ENCODE data around the gene ZBTB38.

ZBTB38 gene

DNA sequence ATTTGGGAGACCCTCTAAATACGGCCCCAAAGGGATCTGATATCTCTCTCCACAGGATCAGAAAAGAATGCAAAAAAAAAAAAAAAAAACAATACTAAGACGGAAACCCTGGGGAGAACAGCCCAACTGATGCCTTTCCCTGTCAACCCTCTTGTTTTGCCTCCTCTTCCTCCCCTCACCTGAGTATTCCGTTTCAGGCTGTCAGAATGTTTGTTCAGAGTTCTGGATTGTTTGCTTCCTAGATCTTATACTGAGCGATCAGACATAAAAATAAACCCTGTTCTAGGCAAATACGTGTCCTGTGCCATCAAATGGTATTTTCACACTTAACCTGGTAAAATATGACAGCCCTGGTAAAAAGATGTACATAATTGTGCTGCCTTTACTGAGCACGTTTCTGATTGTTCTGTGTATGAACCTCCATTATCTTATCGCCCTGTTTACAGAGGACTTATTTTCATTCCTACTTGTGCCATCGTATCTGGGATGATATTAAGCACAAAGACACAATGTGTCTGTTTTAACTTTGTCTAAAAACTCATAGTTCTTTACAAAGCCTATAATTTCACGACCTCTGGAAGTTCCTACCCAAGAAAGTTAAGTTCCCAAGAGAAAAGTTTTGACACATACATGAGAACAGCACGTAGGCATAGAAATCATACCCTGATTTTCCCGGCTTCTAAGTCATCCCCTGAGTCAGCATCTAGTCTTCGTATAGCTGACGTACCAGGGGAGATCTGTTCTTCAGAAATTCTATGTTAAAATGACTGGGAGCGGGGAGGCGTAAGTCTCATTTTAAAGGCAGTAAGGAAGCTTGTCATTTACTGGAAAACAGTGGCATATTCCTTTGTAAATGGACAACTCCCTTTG is 856 bp downstream of the ZBTB38 start:
- peak; percentile 68 for DNase-seq

DNA sequence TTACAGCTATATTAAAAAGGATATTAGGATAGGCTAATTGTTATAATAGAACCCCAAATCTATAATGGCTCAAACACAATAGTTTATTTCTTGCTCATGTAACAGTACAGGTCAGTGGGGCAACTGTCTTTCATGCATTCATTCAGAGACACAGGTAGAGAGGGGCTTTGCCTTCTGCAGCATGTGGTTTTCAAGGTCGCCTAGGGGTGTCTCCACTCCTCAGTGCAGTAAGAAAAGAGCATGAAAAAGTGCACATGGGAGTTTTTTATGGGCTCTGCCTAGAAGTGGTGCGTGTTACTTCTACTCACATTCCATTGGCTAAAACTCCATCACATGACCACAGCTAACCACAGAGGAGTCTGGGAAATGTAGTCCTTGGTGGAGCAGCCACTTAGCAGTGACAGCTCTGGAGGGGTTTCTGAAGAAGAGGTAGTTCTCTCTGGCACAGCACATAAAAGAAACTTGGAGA is 1.8 kb downstream of the ZBTB38 start:
- DNase-seq: peak; percentile 88

DNA sequence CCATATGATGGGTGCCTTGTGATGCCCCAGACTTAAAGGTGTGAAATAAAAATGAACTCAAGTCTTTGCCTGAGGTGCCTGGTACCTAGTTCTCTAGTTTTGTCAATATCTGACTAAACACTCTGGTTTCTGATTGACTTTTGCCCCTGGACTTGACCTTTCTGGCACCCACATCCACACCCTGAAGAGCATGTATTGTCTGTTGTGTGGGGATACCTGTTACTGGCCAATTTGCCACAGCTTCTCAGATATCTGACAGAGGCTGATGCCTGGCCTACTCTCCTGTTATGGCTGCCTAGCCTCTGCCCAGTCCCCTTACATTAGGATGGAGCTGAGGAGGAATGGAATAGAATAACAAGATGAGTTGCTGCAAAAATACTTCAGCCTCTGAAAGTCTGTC is 3.6 kb downstream of the ZBTB38 start:
- DNase-seq: no peak

DNA sequence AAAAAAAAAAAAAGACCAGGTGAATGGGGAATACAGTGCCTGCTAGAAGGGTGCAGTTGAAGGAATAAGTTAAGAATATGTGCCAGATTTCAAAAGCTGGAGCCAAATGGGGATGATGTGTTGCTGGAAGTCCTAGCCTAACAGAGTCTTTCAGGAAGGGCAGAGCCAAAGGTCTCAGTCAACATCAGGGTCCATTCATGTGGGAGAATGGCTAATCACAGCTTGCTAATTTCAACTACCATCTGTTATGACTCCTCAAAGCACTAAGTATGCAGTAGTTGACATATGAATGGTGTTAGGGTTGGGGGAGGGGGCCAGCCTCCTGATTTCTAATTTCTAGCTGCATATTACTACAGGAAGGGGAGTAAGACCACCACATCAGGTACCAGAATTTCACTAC is 4.4 kb downstream of the ZBTB38 start:
- DNase-seq: no peak

DNA sequence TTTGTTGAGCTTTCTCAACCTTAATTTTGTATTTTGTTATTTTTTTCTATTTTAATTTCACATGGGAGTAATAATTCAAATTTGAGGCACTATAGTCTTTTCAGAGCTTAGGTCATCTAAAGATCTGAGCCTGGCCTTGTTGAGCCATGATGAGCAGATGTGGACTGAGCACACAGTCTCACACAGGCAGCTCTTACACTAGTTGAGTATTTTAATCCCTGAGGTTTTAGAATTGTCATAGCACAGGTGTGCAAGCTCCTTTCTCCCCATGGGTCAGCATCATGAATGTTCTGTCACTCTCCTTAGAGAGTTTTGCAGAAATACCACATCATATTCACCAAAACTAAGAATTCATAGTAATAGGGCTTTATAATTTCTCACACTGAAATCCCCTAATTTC is 4.9 kb downstream of the ZBTB38 start:
- no peak for DNase-seq

DNA sequence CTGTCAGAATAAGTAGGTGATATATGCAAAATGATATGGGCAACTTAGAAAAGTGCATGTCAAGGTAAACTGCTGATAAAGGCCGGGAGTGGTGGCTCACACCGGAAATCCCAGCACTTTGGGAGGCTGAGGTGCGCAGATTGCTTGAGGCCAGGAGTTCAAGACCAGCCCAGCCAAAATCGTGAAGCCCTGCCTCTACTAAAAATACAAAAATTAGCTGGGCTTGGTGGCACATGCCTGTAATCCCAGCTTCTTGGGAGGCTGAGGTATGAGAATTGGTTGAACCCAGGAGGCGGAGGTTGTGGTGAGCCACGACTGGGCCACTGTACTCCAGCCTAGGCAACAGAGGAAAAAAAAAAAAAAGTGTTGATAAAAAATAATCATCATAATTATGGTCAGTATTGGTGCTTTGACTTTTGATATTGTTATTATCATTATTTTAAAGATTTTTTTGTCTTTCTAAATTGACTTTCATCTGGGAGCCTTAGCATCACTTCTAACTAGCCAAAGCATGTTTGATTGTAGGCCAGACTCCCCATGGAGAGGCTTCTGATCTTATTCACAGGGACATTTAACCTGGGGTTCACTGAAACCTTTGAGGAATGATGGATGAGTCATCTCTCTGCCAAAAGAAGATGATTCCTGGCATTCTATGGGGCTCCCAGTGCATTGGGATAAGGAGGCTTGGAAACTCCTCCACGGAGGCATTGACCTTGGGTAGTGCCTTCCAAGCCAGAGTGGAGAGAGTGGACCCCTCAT is 5.6 kb downstream of the ZBTB38 start:
- DNase-seq: peak; percentile 41

DNA sequence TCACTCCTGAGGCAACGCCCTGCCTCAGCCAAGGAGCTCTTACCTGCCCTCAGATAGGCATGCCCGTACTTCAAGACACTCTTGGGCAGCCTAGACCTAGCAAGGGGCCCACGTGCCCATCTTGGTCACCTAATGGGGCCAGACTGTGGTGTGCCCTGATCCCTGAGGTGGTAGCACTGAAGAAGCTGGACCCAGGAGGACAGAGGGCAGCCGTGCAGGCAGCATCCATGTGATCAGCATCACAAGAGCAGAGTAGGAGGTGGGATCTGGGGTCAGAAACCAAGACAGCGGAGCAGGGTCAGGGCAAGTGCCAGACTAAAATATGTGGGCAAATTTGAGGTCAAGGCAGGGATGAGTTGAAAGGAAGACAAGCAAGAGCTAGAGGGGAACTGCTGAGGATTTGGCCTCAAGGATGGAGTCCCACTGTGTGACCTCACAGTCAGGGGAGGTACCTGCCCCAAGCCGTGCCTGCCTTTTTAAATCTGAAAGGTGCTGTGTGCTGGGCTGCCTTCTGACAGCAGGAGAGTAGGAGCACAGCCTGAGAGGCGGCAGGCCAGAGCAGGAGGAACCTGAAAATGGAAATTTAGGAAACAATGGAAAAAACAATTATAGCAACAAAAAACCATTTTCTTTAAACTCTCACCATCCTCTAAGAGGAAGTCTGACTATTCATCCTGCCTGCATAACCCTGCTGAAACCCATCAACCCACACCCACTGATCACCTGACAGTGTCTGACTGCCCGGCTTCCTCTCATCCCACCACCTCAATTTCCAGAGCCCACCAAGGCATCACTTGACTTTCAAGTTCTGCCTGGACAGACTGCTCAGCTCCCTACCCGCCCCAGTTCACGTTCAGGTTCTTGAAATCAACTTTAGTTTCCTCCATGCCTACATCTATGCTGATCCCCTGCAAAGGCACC is 7.3 kb downstream of the ZBTB38 start:
- DNase-seq: no peak

DNA sequence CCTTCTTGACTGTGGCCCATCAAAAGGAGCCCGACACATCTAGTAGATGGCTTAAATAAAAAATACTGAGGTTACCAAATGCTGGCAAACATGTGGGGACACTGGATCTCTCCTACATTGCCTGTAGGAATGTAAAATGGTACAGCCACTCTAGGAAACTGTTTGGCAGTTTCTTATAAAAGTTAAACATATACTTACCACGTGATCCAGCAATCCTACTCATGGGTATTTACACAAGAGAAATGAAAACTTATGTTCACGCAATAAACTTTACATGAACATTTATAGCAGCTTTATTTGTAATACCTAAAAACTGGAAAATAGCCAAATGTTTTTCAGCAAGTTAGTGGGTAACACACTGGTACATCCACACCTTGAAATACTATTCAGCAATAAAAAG is 9.1 kb downstream of the ZBTB38 start:
- DNase-seq: no peak

DNA sequence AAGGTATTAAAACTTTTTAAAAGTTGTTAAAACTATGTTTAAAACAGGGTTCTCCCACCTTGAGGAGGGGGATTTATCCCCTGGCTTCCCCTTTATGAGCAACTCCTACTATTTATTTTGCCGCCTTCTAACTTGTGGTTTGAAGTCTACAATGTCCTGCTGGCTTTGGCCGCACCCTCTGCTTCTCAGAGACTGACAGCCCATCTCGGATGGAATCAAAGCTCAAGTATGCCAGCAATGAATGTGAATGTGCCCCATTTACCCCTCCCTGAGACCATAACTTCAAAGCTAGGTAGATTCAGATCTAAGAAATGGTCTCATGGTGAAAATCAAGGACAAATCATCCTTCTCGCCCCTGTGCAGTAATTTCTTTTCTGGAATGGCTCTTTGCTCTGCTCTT is 10.3 kb downstream of the ZBTB38 start:
- no peak for DNase-seq

DNA sequence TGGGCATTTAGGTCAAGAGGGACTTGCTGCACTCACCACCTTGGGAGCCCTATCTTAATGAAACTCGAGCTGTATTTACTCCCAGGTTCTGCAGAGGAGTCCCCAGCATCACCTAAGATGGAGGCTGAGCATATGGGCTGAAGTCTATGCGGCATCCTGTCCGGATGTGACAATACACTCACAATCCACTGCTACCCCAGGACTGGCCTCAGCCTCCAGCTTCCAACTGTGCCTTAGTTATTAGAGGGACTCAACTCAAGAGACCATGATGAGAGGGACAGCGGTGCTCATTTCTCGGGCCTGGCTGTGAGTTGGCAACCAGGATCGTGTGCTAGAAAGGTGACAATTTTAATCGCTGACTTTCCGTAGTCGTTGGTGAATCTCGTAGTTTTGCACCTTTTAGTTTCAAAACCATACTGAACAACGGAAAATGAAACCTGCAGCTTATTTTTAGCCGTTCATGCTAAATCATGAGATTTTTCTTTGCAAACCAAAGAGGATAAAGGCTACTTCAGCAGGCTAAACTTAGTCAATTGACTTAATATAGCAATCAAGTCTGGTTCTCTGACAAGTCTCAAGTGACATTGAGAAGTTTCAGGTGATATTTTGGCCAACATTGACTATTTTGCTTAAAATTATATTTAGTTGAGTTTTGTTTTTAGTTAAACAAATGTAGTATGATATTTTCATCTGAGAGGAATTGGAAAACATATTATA is 11.1 kb downstream of the ZBTB38 start:
- DNase-seq: no peak

DNA sequence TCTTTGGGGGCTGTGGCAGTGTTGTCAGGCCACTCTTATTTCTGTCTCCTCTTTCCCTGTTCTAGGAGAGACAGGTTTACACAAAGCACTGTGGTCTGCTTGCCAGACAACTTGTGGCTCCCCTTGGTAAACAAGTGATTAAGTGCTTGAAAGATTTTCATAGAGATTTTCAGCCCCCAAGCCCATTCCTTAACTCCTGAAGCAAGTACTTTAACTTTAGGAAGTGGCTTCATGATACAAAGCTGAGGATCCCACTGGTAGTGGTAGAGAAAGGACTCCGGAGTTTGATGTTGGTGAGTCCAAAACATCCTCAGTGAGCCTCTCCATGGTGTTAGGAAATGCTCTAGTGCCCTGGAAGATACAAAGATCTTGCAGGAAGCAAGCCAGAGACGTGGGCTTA is 12.0 kb downstream of the ZBTB38 start:
- DNase-seq: no peak

DNA sequence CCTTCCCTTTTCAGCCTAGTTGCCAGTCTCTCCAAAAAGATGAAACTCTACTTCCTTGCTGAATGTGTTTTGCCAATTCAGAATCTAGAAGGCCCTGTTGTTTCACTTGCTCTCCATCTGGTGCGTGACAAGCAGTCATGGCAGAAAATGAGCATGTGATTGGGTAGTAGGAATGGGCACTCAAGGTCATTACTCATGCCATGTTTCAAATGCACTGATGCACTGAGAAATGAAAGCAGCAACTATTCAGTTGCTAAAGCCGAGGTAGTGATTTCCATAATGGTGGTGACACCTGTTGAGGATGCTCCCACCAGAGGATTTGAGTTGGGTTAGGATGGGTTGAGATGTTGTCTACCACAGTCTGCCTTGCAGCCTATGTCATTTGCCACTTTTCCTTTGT is 12.7 kb downstream of the ZBTB38 start:
- no peak for DNase-seq

DNA sequence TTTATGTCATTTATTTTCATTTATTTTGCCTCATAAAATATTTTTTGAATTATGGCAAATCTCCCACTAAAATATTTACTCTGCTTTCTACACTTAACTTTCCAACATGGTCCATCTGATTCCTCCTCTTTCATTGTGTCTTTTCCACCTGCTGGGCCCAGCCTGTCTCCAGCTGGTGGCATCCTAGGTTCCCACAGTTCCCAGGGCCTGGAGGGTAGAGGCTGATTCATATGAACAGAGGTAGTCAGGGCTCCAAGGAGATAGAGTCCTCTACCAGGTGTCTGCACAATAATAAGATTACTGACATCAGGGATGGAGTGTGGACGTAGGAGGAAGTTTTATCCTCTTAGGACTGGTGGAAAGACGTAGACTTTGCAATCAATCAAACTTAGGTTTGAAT is 14.3 kb downstream of the ZBTB38 start:
- no peak for DNase-seq

DNA sequence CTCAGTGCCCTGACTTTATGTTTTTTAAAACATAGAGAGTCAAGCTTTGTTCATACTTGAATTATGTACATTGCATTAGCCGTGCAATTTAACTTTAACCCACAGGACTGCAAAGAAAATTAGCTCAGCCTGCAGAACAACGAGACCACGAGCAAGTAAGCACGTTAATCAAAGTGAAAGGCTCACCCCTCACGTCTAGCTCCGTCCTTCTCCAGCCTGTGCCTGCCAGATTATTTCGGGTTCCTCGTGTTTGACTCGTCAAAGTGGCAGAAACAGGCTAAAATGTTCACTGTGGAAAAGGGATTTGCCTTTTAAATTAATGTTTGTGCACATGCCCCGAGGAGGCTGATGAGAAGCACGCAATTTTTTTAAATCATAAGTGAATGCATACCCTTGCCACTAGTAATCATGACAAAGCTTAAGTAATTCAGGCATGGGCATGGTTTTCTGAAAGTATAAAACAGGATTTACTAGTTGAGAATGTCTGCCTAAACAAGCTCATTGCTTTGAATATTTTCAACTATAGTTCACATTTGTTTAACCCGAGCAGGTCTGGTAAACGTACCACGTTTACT is 15.3 kb downstream of the ZBTB38 start:
- DNase-seq: peak; percentile 57

DNA sequence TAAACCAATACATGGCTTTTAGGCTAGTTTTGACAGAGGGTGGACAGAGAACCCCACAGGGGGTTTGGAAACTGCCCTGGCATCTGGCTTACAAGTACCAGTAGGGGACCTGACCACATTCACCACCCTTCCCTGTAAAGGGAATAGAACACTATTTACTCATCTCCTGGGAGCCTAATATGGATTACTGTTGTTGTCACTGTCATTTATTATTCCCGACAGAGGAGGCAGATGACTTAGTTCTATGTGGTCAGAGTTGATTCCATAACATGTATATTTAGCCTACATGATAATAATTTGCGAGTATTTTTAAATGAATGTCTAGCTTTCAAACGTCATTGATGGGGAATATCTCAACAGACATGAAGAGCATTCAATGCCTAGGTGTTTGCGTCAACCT is 15.9 kb downstream of the ZBTB38 start:
- DNase-seq: peak; percentile 56

DNA sequence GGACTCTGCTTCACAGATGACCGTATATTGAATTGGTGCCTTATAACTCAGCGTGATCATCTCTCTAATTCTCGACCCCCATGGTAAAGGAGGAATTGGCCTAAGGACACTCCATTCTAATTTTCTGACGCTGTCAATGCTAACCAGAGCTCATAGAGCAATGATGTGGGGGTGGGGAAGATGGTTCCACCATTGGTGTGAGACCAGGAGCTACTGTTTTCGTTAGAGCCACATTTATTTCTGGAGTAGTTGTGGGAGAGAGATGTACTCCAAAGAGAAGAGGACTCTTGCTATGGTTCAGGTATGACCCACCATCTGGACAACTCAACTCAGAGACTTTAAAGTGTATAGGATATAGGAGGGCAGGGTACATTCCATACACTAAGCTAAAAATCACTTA is 16.3 kb downstream of the ZBTB38 start:
- no peak for DNase-seq

DNA sequence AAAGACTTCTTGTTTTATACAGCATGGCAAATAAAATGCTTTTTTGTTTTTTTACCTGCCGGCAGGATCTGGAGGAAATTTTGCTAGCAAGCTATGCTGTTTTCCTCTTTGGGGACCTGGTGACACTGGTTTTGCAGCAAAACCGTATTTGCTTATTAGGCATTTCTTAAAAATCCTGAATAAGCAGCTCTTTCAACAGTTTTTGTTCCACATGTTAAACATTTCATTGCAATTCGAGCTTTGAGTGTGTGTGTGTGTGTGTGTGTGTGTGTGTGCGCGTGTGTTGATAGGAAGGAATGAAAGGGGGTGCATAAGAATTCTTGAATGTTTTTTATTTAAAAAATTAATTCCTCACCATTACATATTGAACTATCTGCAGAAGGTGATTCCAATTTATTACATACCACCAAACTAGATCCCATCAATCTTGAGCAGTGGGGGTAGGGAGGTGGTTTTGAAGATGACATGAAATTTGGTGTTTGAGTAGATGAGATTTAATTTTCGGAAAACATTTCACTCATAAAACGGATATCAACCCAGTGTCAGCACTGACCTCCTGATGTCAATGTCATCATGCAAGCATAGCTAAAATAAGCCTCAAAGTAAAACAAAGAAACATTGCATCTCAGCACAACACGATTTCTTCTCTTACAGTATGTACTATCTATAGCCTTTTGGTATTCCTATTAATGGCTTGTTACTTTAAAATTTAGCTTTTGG is 17.3 kb downstream of the ZBTB38 start:
- peak; percentile 60 for DNase-seq

DNA sequence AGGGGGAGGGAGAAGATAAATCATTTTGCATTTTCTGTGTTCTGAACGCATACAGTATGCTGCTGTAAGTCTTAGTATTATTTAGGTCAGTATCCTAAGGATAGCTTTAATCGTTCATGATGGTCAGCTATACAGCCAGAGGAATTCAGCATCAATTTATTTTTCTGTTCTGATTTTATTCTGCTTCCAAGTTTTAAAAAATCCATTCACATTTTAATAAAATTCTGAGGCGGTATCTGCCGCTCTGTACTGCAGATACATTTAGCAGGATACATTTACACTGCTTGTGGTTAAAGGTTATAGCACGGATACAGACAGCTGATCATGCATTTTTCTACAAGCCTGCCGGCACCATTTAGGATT is 17.8 kb downstream of the ZBTB38 start:
- DNase-seq: no peak

DNA sequence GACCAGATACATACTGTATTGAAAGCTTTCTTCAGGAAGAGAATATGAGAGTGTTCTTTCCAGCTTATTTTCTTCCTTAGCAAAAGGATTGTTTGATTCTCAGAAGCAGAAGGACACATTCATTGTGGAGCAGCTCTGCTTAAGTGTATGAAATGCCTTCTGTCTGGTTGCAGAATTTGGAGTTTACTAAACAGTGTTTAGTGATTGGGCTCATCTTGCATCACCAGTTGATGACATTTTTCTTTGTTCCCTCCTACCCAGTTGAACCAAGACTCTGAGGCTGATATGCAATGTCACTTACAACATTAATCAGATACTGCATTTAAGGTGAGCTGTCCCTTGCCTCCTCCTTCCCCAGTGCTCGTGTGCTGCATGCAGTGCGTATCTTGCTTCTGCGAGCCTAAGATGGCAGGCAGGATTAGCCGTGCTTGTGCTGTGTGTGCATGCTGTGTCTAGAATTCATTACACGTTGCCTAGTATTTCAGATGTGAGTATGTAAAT is 18.4 kb downstream of the ZBTB38 start:
- peak; percentile 57 for DNase-seq

DNA sequence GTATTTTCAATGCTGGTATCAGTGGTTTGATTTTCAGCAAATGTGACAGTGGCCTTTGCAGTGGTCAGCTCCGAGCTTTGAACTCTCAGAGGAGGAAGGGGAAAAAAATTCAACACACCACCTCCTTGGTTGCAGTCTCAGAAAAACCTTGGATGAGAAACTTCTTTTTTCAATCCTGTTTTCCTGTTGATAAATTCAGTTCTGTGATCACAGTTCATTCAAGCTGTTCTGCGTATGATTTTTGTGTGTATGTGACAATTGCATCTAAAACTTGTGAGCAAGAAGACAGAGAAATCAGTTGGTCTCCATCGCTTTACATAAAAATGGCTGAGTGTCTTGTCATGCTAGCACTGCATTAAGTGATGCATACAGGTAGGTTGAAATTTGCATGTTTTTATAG is 19.2 kb downstream of the ZBTB38 start:
- DNase-seq: no peak

DNA sequence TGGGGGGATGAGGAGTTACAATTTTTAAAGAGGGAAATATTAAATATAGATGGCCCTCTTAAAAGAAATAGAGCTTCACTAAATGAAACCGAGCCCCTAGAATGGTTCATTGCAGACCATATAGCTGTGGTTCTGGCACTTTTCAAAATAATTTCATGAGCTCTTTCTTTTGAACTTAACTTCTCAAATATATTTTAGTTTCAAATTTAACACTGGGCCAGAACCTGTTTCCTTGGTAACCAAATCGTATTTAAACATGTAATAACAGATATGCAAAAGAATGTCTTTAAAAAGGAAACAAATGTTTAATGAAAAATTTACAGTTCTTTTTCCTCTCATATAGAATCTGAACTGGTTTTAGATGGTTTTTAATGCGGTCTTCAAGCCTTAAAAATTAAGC is 20.1 kb downstream of the ZBTB38 start:
- no peak for DNase-seq
